ENCODE measurements around the gene MYO1D. TPM values are rescaled to one million over a fixed set of nuclear protein-coding genes. Genes with fewer than 3 reads are reported as not detected.
A peak's percentile ranks its signal among the peaks of the same experiment; 100 is the strongest.

Gene MYO1D
- total RNA-seq, 4 donors from 2014 or later = 70.5 to 92.3 (median 72.7) TPM

DNA sequence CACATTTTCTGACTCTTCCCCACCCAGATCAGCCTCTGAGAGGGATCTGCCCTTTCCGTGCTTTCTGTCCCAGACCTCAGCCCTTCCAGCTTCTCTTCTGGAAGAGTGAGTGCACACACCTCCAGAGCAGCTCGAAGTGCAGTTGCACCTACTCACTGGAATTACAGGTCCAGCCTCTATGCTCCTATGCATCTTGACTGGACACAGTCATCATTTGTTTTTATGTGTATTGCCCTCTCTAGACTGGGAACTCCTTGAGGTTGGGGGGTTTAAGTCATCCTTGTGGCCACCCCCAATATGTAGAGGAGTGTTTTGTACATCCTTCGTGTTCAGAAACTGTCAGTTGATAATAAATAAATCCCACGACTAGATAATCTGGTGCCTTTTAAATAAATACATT is 308.2 kb downstream of the MYO1D start:
- DNase-seq (ENCODE audit: low spot score in 2 of 2) = no peak
- 73% methylated on average over 4 of the region's 4 CpGs for WGBS
- H3K36me3 ChIP-seq = peaks cover 3% of the 10 kb centered on the region
- no peaks in the 10 kb centered on the region for H3K27me3 ChIP-seq
- no peak overlapping the region for H3K4me3 ChIP-seq
- H3K27ac ChIP-seq = peak overlapping the region; percentile 38
- H3K4me1 ChIP-seq = no peaks in the 10 kb centered on the region
- no peak for TF ChIP-seq EP300 (IDR thresholded peaks at IDR 0.05)
- no peaks in the 10 kb centered on the region for H3K9me3 ChIP-seq

DNA sequence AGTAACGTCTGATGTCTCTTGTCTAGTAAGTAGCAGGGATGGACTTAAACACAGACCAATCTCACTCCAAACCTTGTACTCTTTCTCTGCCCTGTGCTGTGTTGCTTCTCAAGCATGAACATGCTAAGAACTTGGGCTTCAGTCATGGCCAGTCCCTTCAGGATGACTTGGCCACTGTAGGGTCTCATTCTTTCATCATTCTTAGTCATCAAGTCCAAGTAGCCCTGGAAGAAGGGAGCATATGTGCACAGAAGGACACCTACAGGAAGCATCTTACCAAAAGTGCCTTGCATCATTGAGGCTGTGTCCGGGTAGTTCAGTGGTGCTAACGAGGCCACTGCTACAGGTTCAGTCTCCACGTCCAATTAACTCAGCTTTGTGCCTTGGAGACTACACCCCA is 309.4 kb downstream of the MYO1D start:
- H3K27ac ChIP-seq = peak overlapping the region; percentile 26
- H3K4me1 ChIP-seq = no peaks in the 10 kb centered on the region
- no peaks in the 10 kb centered on the region for H3K9me3 ChIP-seq
- H3K4me3 ChIP-seq = no peak overlapping the region
- no peak for DNase-seq (ENCODE audit: low spot score in 2 of 2)
- TF ChIP-seq EP300 (IDR thresholded peaks at IDR 0.05) = no peak
- TF ChIP-seq POLR2AphosphoS5 (IDR thresholded peaks at IDR 0.05) = no peak
- TF ChIP-seq POLR2A (IDR thresholded peaks at IDR 0.05) = no peak
- TF ChIP-seq, protein P1, sequence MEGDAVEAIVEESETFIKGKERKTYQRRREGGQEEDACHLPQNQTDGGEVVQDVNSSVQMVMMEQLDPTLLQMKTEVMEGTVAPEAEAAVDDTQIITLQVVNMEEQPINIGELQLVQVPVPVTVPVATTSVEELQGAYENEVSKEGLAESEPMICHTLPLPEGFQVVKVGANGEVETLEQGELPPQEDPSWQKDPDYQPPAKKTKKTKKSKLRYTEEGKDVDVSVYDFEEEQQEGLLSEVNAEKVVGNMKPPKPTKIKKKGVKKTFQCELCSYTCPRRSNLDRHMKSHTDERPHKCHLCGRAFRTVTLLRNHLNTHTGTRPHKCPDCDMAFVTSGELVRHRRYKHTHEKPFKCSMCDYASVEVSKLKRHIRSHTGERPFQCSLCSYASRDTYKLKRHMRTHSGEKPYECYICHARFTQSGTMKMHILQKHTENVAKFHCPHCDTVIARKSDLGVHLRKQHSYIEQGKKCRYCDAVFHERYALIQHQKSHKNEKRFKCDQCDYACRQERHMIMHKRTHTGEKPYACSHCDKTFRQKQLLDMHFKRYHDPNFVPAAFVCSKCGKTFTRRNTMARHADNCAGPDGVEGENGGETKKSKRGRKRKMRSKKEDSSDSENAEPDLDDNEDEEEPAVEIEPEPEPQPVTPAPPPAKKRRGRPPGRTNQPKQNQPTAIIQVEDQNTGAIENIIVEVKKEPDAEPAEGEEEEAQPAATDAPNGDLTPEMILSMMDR (IDR thresholded peaks at IDR 0.05) = no peak
- H3K36me3 ChIP-seq = peaks cover 3% of the 10 kb centered on the region
- 98% methylated on average over 4 of the region's 4 CpGs for whole genome bisulfite sequencing
- H3K27me3 ChIP-seq = no peaks in the 10 kb centered on the region

DNA sequence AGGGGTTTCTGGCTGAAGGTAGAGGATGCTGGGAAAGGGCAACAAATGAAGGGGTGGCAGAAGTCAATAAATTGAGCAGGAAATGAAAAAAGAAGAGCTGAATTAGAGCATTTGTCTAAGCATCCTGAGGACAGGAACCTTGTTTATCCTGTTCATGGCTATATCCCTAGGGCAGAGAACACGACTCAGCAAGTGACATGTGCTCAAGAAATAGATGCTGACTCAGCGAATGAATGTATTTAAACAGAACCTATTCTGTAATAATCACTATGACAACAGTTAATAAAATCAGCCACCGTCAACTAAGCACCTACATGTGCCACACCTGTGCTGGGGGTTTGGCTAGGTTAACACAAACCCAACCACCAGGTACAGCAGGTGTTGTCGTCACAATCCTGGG is 309.8 kb downstream of the MYO1D start:
- 61% methylated on average over 4 of the region's 4 CpGs for WGBS
- Histone ChIP-seq H3K4me3 (no peak overlapping the region), H3K4me1 (no peaks in the 10 kb centered on the region), H3K36me3 (peaks cover 3% of the 10 kb centered on the region), H3K9me3 (no peaks in the 10 kb centered on the region), H3K27me3 (no peaks in the 10 kb centered on the region), H3K27ac (no peak overlapping the region)
- no peak for DNase-seq (ENCODE audit: low spot score in 2 of 2)
- TF ChIP-seq POLR2A (IDR thresholded peaks at IDR 0.05) = no peak
- TF ChIP-seq, protein P1 (IDR thresholded peaks at IDR 0.05) = no peak
- TF ChIP-seq POLR2AphosphoS5 (IDR thresholded peaks at IDR 0.05) = no peak
- no peak for TF ChIP-seq EP300 (IDR thresholded peaks at IDR 0.05)

DNA sequence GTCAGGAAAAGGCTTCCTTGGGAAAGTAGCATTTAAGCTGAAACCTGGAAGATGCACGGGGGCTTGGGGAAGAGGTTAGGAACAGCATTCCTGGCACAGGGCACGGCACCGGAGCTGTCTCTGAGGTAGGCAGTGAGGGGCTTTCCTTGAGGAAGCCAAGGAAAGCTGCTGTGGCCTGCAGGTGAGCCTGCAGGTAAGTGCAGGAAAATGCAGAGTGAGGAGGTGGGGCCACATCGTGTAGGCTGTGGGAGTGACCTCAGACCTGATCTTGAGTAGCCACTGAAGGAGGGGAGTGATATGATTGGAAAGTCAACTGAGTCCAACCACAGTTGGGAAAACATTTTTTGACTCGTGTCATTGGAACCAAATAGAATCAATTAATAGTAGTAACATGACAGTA is 310.6 kb downstream of the MYO1D start:
- TF ChIP-seq POLR2AphosphoS5 (IDR thresholded peaks at IDR 0.05) (no peak), EP300 (IDR thresholded peaks at IDR 0.05) (no peak), POLR2A (IDR thresholded peaks at IDR 0.05) (no peak)
- TF ChIP-seq, protein P1 (IDR thresholded peaks at IDR 0.05) = no peak
- DNase-seq (ENCODE audit: low spot score in 2 of 2) = no peak

DNA sequence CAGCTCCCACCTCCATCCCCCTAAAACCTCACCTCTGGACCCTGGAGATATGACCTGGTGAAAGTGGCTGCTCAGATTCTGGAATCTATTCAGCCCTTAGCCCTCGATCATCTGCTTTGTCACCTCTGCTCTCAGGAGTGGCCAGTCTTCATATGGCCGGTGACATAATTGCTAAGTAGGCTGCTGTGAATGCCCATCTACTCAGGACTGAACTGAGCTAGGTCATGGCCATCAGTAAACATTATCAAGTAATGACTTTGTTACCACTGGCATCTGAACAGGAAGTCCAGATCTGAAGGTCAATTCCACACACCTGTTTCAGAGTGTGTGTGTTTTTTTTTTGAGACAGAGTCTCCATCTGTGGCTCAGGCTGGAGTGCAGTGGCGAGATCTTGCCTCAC is 311.5 kb downstream of the MYO1D start:
- H3K36me3 ChIP-seq = peaks cover 3% of the 10 kb centered on the region
- no peaks in the 10 kb centered on the region for H3K4me1 ChIP-seq
- H3K27me3 ChIP-seq = no peaks in the 10 kb centered on the region
- 96% methylated on average over 3 of the region's 3 CpGs for whole genome bisulfite sequencing
- H3K4me3 ChIP-seq = no peak overlapping the region
- no peaks in the 10 kb centered on the region for H3K9me3 ChIP-seq
- DNase-seq (ENCODE audit: low spot score in 2 of 2) = no peak
- TF ChIP-seq, protein P1 (IDR thresholded peaks at IDR 0.05) = no peak
- no peak for TF ChIP-seq POLR2A (IDR thresholded peaks at IDR 0.05)
- no peak for TF ChIP-seq EP300 (IDR thresholded peaks at IDR 0.05)
- no peak for TF ChIP-seq POLR2AphosphoS5 (IDR thresholded peaks at IDR 0.05)
- no peak overlapping the region for H3K27ac ChIP-seq

More for the DNA sequence above, 310.6 kb downstream of the MYO1D start:
- Histone ChIP-seq H3K27ac (no peak overlapping the region), H3K4me1 (no peaks in the 10 kb centered on the region), H3K36me3 (peaks cover 3% of the 10 kb centered on the region), H3K27me3 (no peaks in the 10 kb centered on the region), H3K9me3 (no peaks in the 10 kb centered on the region), H3K4me3 (no peak overlapping the region)
- 92% methylated on average over 5 of the region's 5 CpGs for WGBS

DNA sequence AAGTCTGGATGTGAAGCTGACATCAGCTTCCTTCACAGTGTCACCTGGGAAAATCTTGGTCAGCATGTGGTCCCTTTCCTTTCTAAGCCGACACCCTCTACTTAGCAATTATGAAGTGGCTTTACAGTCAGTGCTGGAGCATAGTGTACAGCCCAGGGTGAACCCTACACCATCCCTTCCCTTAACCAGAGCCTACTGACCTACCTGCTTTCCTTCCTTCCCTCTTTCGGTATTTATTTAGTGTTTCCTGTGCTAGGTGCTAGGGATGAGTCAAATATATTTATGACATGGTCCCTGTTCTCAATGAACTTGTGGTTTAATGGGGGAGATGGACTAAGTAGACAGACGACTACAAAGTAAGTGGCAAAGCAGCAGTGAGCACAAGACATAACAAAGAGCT is 312.6 kb downstream of the MYO1D start:
- no peak overlapping the region for H3K27ac ChIP-seq
- no peaks in the 10 kb centered on the region for H3K4me1 ChIP-seq
- H3K36me3 ChIP-seq = peaks cover 3% of the 10 kb centered on the region
- no peaks in the 10 kb centered on the region for H3K9me3 ChIP-seq
- WGBS = 73% methylated on average over 3 of the region's 3 CpGs
- TF ChIP-seq POLR2AphosphoS5 (IDR thresholded peaks at IDR 0.05) (no peak), EP300 (IDR thresholded peaks at IDR 0.05) (no peak), POLR2A (IDR thresholded peaks at IDR 0.05) (no peak)
- TF ChIP-seq, protein P1 (IDR thresholded peaks at IDR 0.05) = no peak
- H3K4me3 ChIP-seq = no peak overlapping the region
- DNase-seq (ENCODE audit: low spot score in 2 of 2) = no peak
- H3K27me3 ChIP-seq = no peaks in the 10 kb centered on the region

Data from suprapubic skin (tissue), 4 donors.